TTC549 (cell line): Measurements from ENCODE around the gene UTF1.
"Not testable (repeated sequence)": the region's sequence is repeated elsewhere in the genome, so short reads cannot be mapped to it uniquely, and the experiment has no call there.

ENCODE experiments used
- FAIRE-seq: peaks from 2 replicates; lab custom pipeline; 2012; peaks lifted over from hg19 to GRCh38; lab: Jason Lieb, UNC

The UTF1 gene

GRCh38 chr10:133229265-133230043, 563 bp upstream of the UTF1 start:
- no peak for FAIRE-seq

GRCh38 chr10:133230387-133231195, 574 bp downstream of the UTF1 start:
- no peak for FAIRE-seq

GRCh38 chr10:133231244-133231945, 1.4 kb downstream of the UTF1 start:
- no peak for FAIRE-seq

GRCh38 chr10:133231946-133232574, 2.0 kb downstream of the UTF1 start:
- FAIRE-seq = no peak

- not testable (repeated sequence) for FAIRE-seq
These were observed 4.8 kb downstream of the UTF1 start for GRCh38 chr10:133234796-133235195.

- no peak for FAIRE-seq
These were observed 5.3 kb downstream of the UTF1 start for GRCh38 chr10:133235265-133235855.

GRCh38 chr10:133235932-133236331, 5.9 kb downstream of the UTF1 start:
- no peak for FAIRE-seq

- no peak for FAIRE-seq
These were observed 6.6 kb downstream of the UTF1 start for GRCh38 chr10:133236401-133237240.

GRCh38 chr10:133237241-133237587, 7.2 kb downstream of the UTF1 start:
- FAIRE-seq = no peak

GRCh38 chr10:133237588-133238465, 7.8 kb downstream of the UTF1 start, which contains the start of gene VENTX:
VENTX (plus strand) TSS chr10:133237855; CDS start chr10:133237915, 60 bp downstream.
- no peak for FAIRE-seq

- FAIRE-seq = no peak
These were observed 8.4 kb downstream of the UTF1 start for GRCh38 chr10:133238466-133238804.

GRCh38 chr10:133239990-133240389, 10.0 kb downstream of the UTF1 start:
- no peak for FAIRE-seq

- FAIRE-seq = no peak
These were observed 11.6 kb downstream of the UTF1 start for GRCh38 chr10:133241501-133242205.

GRCh38 chr10:133242611-133243356, 12.8 kb downstream of the UTF1 start:
- FAIRE-seq = no peak

- no peak for FAIRE-seq
These were observed 13.6 kb downstream of the UTF1 start for GRCh38 chr10:133243593-133243992.

- FAIRE-seq = no peak
These were observed 15.6 kb downstream of the UTF1 start for GRCh38 chr10:133245439-133246235.

- FAIRE-seq = no peak
These were observed 16.2 kb downstream of the UTF1 start for GRCh38 chr10:133246236-133246626.
